HEK293 (cell line): ENCODE measurements around the gene AMOTL2.

Source experiments
- CTCF ChIP-seq: fragments of 450-650 bp; formaldehyde crosslinking; IDR thresholded peaks from 2 replicates; pipeline ENCODE4 v1.5.1; 2016; ENCODE audit warnings: missing biosample characterization, missing genetic modification characterization
- ZNF658 ChIP-seq: fragments of 450-650 bp; formaldehyde crosslinking; IDR thresholded peaks from 2 replicates; pipeline ENCODE4; 2016; ENCODE audit warnings: missing biosample characterization, missing genetic modification characterization

- no peak for TF ChIP-seq ZNF658 (tag by site-specific recombination)
- TF ChIP-seq CTCF, result no peak
Observed at GRCh38 chr3:134375582-134376384, 1.5 kb upstream of the AMOTL2 start.
